Measurements from ENCODE around the gene BHMT.

DNA sequence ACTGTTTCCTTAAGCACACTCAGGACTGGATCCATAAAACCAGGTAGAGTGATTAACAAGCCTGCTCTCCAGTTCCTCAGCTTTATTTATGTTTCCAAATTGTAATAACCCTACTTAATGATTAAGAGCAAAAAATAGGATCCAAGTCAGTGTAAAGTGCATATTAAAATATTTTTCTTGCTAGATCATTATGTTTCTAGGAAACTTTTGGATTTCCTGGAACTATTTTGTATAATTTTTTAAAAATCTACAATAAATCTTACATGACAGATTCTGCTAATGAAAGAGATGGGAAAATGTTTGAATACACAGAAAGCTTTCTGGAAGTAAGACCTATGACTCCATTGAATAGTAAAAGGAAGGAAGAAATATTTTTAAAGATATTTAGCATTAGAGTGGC, 35.5 kb downstream of the BHMT start:
- TF ChIP-seq, protein P1, sequence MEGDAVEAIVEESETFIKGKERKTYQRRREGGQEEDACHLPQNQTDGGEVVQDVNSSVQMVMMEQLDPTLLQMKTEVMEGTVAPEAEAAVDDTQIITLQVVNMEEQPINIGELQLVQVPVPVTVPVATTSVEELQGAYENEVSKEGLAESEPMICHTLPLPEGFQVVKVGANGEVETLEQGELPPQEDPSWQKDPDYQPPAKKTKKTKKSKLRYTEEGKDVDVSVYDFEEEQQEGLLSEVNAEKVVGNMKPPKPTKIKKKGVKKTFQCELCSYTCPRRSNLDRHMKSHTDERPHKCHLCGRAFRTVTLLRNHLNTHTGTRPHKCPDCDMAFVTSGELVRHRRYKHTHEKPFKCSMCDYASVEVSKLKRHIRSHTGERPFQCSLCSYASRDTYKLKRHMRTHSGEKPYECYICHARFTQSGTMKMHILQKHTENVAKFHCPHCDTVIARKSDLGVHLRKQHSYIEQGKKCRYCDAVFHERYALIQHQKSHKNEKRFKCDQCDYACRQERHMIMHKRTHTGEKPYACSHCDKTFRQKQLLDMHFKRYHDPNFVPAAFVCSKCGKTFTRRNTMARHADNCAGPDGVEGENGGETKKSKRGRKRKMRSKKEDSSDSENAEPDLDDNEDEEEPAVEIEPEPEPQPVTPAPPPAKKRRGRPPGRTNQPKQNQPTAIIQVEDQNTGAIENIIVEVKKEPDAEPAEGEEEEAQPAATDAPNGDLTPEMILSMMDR (conservative IDR thresholded peaks at IDR 0.05 in 1 of 2, IDR thresholded peaks at IDR 0.05 in 1 of 2; ENCODE audit: low read depth in 1 of 2, low read length in 2 of 2) = no peak
- TF ChIP-seq EZH2 (IDR thresholded peaks at IDR 0.05; ENCODE audit: low read length, missing control alignments) = no peak

Data from fibroblast of lung (primary cell).